GM21528 (cell line): ENCODE data around the gene LYPLA2.
A peak's percentile ranks its signal among the peaks of the same experiment; 100 is the strongest.

Experiments used
- ATAC-seq: cut with Tn5 transposase; IDR thresholded peaks from one replicate; pipeline ENCODE4 v1.9.1; 2021; ENCODE audit warnings: mild to moderate bottlenecking, moderate library complexity; ENCODE audit not compliant: unreplicated experiment, low FRiP score

Gene LYPLA2

GRCh38 chr1:23790696-23791515 is at the start of gene LYPLA2:
Gene LYPLA2, plus strand, starts transcription at chr1:23791145. Its CDS starts 1,538 bp downstream, at chr1:23792683.
- ATAC-seq, result peak; percentile 72

- ATAC-seq, result no peak
Measured at GRCh38 chr1:23741609-23742008, 49.3 kb upstream of the LYPLA2 start.

- ATAC-seq, result peak; percentile 38
Measured at GRCh38 chr1:23742670-23743286, 48.2 kb upstream of the LYPLA2 start.

- peak; percentile 65 for ATAC-seq
Measured at GRCh38 chr1:23743287-23744152, 47.4 kb upstream of the LYPLA2 start, which contains the start of gene ELOA. Gene ELOA, plus strand, starts transcription at chr1:23743471. Its CDS starts 33 bp downstream, at chr1:23743504.

- ATAC-seq, result no peak
Measured at GRCh38 chr1:23745515-23745914, 45.4 kb upstream of the LYPLA2 start.

GRCh38 chr1:23748016-23748415 is 42.9 kb upstream of the LYPLA2 start:
- ATAC-seq, result no peak

GRCh38 chr1:23751050-23751814 is 39.7 kb upstream of the LYPLA2 start:
- no peak for ATAC-seq

- ATAC-seq, result no peak
Measured at GRCh38 chr1:23751815-23752200, 39.1 kb upstream of the LYPLA2 start.

GRCh38 chr1:23752909-23753308 is 38.0 kb upstream of the LYPLA2 start:
- ATAC-seq, result no peak

GRCh38 chr1:23756676-23757075 is 34.3 kb upstream of the LYPLA2 start:
- ATAC-seq, result no peak

- no peak for ATAC-seq
Measured at GRCh38 chr1:23757812-23758211, 33.1 kb upstream of the LYPLA2 start.

- no peak for ATAC-seq
Measured at GRCh38 chr1:23759277-23759676, 31.7 kb upstream of the LYPLA2 start.

GRCh38 chr1:23763041-23763577 is 27.8 kb upstream of the LYPLA2 start:
- no peak for ATAC-seq

- no peak for ATAC-seq
Measured at GRCh38 chr1:23768733-23769132, 22.2 kb upstream of the LYPLA2 start.

GRCh38 chr1:23772049-23772853 is 18.7 kb upstream of the LYPLA2 start:
- peak; percentile 58 for ATAC-seq

GRCh38 chr1:23772854-23773242 is 18.1 kb upstream of the LYPLA2 start:
- ATAC-seq, result no peak

GRCh38 chr1:23774174-23774880 is 16.6 kb upstream of the LYPLA2 start:
- no peak for ATAC-seq

GRCh38 chr1:23776217-23776616 is 14.7 kb upstream of the LYPLA2 start:
- no peak for ATAC-seq
